Skeletal muscle tissue (tissue), 4 donors: ENCODE results near the gene LVRN. TPM values are rescaled to one million over a fixed set of nuclear protein-coding genes. Genes with fewer than 3 reads are reported as not detected.

ENCODE experiments used
- H3K27ac ChIP-seq: one replicate; pipeline ENCODE4 v1.7.0; 2013; ENCODE audit warnings: mild to moderate bottlenecking, low read depth, low read length, inconsistent platforms
- H3K27me3 ChIP-seq, 3 donors: one replicate each; pipeline ENCODE4 v1.7.0; 2013; ENCODE audit warnings: low read length in 3 of 3; ENCODE audit not compliant: control insufficient read depth in 3 of 3, insufficient read depth in 3 of 3
- H3K36me3 ChIP-seq, 3 donors: one replicate each; pipeline ENCODE4 v1.7.0; 2013; ENCODE audit warnings: low read length in 3 of 3; ENCODE audit not compliant: control insufficient read depth in 3 of 3, insufficient read depth in 3 of 3
- H3K4me1 ChIP-seq, 3 donors: one replicate each; pipeline ENCODE4 v1.7.0; 2013; ENCODE audit warnings: low read length in 3 of 3, mild to moderate bottlenecking in 3 of 3; ENCODE audit not compliant: control insufficient read depth in 3 of 3, insufficient read depth in 3 of 3
- H3K4me3 ChIP-seq, 3 donors: one replicate each; pipeline ENCODE4 v1.7.0; 2013; ENCODE audit warnings: low read length in 3 of 3
- H3K9ac ChIP-seq, 3 donors: one replicate each; pipeline ENCODE4 v1.7.0; 2013; ENCODE audit warnings: low read length in 3 of 3, mild to moderate bottlenecking in 3 of 3, moderate library complexity in 2 of 3, low read depth in 1 of 3
- H3K9me3 ChIP-seq, 3 donors: one replicate each; pipeline ENCODE4 v1.7.0; 2013; ENCODE audit warnings: low read length in 3 of 3; ENCODE audit not compliant: control insufficient read depth in 3 of 3
- total RNA-seq: library from RNA; depleted of rRNA; stranded (reverse); fragments of >200 nt; gene quantifications from one replicate; pipeline ENCODE4 v1.2.3, GENCODE V29; 2014
- donor health status: Osteomylitis.

LVRN gene
- total RNA-seq, 1 donor from 2014 or later, result 1.6 TPM

DNA sequence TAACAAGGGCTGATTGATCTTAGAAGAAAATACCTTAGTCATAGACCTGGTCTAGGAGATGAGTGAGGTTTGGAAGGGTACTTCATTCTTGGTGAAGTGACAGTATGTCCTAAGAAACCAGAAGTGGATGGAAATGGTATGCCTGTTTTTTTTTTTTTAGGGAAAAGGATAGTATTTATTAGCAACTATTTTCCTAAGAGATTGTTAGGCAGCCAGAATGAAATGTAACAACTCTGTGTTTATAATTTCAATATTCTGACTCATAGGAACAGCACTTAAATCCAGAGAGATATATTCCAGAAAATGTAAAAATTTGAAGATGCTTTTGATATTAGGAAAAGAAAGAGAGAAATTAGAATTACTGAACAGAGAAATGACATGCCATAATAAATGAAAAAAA, 48.8 kb downstream of the LVRN start:
- H3K4me3 ChIP-seq, result no peak overlapping the region
- H3K27me3 ChIP-seq, result no peaks in the 10 kb centered on the region
- H3K4me1 ChIP-seq, result no peaks in the 10 kb centered on the region
- no peak overlapping the region for H3K27ac ChIP-seq
- no peaks in the 10 kb centered on the region for H3K36me3 ChIP-seq
- H3K9ac ChIP-seq, result no peak overlapping the region
- H3K9me3 ChIP-seq, result no peaks in the 10 kb centered on the region

DNA sequence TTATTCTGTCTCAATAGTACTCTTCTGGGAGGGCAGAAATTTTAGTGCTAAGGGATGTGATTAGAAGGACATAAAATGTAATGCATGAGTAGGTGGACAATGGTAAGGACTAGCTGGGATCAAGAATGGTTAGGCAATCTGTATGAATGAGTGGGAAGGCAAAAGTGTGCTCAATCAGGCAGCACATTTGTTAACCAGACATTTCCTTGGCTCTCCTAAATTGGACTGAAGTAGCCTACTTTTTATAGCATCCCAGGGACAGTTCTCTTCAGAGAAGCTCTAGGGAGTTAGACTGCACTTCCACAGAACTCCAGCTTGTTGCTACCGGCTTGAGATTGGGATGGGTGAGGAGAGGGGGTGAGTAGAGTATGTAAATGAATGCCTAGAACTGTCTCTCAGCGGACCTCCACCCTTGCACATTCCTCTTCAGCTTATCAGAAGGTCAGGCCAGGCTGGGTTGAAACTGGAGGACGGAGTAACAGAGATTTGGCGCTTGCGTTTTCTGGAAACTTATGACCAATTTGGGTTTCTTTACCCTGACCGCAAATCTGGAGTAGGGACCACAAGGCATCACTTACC, 51.0 kb downstream of the LVRN start:
- Histone ChIP-seq H3K4me3 (no peak overlapping the region), H3K4me1 (no peaks in the 10 kb centered on the region), H3K9me3 (no peaks in the 10 kb centered on the region), H3K36me3 (no peaks in the 10 kb centered on the region), H3K9ac (no peak overlapping the region), H3K27me3 (no peaks in the 10 kb centered on the region), H3K27ac (no peak overlapping the region)

DNA sequence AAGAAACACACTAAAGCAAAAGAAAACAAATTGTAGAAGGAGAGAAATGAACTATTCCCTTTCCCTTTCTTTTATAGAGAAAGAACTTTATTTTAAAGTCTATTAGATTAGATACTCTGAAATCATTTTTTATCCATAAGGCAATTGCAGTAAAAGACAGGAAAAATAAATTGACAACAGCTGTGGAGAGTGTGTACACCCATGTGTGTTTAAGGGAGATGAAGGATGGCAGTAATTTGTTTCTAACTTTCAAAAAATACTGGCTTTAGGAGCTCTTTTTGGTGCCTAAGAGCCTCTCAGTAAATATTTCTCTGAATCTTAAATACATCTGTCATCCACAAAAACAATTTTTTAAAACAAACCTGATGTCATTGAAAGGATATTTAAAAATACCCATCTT, 51.7 kb downstream of the LVRN start:
- no peaks in the 10 kb centered on the region for H3K27me3 ChIP-seq
- no peaks in the 10 kb centered on the region for H3K4me1 ChIP-seq
- no peak overlapping the region for H3K27ac ChIP-seq
- no peak overlapping the region for H3K4me3 ChIP-seq
- H3K9ac ChIP-seq, result no peak overlapping the region
- no peaks in the 10 kb centered on the region for H3K36me3 ChIP-seq
- H3K9me3 ChIP-seq, result no peaks in the 10 kb centered on the region

DNA sequence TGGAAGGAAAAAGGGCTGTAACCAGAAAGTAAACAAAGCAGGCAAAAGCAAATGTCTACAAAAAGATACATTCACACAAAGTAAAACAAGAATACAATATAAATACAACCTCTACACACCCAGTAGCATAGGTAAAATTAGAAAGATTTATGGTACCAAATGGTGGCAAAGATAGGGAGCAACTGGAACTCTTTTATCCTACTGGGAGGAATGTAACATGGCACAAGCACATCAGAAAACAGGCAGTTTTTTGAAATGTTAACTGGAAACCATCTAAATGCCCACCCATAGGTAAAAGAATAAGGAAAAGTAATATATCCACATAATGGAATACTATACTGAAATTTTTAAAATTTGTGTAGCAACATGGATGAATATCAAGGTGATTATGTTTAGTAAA, 61.3 kb downstream of the LVRN start:
- Histone ChIP-seq H3K27ac (no peak overlapping the region), H3K9ac (no peak overlapping the region), H3K4me3 (no peak overlapping the region), H3K36me3 (no peaks in the 10 kb centered on the region), H3K9me3 (no peaks in the 10 kb centered on the region), H3K4me1 (no peaks in the 10 kb centered on the region), H3K27me3 (no peaks in the 10 kb centered on the region)

DNA sequence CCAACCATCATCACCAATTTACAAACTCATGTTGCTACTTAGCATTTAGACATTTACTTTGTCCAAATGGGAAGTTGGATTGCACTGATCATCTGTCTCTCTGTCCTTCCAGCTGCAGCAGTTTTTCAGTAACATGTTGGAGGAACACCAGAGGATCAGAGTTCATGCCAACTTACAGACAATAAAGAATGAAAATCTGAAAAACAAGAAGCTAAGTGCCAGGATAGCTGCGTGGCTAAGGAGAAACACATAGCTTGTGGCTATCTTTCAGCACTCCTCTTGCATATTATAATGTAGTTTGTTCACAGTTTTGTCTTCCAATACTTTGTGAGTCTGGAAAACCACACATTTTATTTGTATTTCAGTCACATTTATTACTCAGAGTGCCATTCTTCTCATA, 63.6 kb downstream of the LVRN start:
- Histone ChIP-seq H3K27me3 (no peaks in the 10 kb centered on the region), H3K27ac (no peak overlapping the region), H3K36me3 (no peaks in the 10 kb centered on the region), H3K9me3 (no peaks in the 10 kb centered on the region), H3K4me3 (no peak overlapping the region), H3K9ac (no peak overlapping the region), H3K4me1 (no peaks in the 10 kb centered on the region)

DNA sequence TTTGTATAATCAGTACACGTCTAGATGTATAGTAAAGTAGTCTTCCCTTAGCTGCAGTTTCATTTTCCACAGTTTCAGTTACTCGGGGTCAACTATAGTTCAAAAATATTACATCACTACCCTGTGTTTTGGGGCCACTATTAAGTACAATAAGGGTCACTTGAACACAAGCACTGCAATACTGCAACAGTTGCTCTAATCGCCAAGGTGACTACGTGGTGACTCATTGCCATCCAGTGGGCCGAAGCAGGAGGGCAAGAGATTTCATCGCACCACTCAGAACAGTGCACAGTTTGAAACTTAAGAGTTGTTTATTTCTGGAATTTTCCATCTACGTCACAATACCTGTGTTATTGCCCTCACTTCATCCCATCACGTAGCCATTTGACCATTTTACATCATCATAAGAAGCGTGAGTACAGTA, 69.8 kb downstream of the LVRN start, which contains the start of gene ARL14EPL:
Gene ARL14EPL, plus strand, starts transcription at position 379 of the 424 bp plus-strand sequence. CDS start 18,994 bp downstream, outside the sequence.
- Histone ChIP-seq H3K9ac (no peak within 1 kb of the TSS), H3K27ac (no peak within 1 kb of the TSS), H3K9me3 (no peaks in the 10 kb centered on the region), H3K4me1 (no peaks in the 10 kb centered on the region), H3K4me3 (no peak within 1 kb of the TSS), H3K27me3 (no peaks in the 10 kb centered on the region), H3K36me3 (no peaks in the 10 kb centered on the region)

DNA sequence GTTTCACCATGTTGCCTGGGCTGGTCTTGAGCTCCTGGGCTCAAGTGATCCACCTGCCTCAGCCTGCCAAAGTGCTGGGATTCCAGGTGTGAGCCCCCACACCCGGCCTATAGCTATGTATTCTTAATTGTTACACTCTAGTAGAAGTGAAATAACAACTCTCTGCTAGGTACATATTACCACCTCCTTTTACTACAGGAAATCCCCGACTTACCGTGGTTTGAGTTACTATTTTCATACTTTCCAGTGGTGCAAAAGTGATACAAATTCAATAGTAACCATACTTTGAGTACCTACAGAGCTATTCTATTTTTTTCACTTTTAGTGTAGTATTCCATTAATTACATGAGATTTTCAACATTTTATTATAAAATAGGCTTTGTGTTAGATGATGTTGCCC, 70.7 kb downstream of the LVRN start:
- Histone ChIP-seq H3K9ac (no peak overlapping the region), H3K4me3 (no peak overlapping the region), H3K27ac (no peak overlapping the region), H3K36me3 (no peaks in the 10 kb centered on the region), H3K9me3 (no peaks in the 10 kb centered on the region), H3K4me1 (no peaks in the 10 kb centered on the region), H3K27me3 (no peaks in the 10 kb centered on the region)

DNA sequence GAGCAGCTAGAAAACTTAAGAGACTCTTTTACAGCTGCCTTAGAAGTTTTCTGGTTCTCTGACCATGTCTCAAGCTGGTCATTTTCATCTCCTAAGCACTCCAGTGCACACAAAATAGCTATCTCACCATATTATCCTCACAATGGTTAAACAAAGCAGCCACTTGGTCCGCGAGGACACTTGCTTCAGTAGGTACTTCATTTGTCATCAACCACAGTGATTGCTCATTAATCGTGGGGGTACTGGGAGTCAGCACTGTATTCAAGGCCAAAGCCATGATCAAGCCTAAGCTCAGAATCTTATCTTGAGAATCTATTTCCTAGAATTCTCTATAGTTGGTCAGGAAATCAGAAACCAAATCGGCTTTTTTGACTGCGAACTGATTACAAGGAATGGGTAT, 72.8 kb downstream of the LVRN start:
- Histone ChIP-seq H3K4me1 (no peaks in the 10 kb centered on the region), H3K4me3 (no peak overlapping the region), H3K36me3 (no peaks in the 10 kb centered on the region), H3K27ac (no peak overlapping the region), H3K27me3 (peaks cover 0 to 2% (median 0%) of the 10 kb centered on the region in 3 donors), H3K9me3 (no peaks in the 10 kb centered on the region), H3K9ac (no peak overlapping the region)

DNA sequence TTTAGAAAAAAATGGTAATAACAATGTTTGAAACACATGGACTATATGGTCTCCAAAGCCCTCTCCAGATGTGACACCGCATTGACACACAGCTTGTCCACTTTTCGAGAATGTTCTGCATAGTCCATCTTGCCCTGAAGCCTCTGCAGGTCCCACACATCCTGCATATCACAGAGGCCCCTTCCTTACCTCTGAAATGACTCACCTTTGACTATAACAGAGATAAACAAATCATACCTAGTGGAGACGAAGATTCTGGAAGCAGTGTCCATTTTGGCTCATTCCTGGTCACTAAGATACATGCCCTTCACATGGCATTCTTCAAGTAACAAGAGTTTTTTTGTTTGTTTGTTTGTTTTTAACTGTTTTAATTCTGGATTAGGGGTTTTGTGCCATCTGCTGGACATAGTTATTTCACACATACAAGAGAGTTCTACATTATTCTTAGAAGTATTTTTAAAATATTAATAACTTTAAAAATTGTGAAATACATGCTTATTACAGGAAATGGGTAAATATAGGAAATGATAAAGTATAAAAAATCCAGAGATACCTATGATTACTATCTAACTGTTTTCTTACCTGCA, 75.1 kb downstream of the LVRN start:
- H3K4me1 ChIP-seq, result no peaks in the 10 kb centered on the region
- H3K9me3 ChIP-seq, result no peaks in the 10 kb centered on the region
- peaks cover 0 to 2% (median 0%) of the 10 kb centered on the region in 3 donors for H3K27me3 ChIP-seq
- H3K9ac ChIP-seq, result no peak overlapping the region
- no peaks in the 10 kb centered on the region for H3K36me3 ChIP-seq
- no peak overlapping the region for H3K4me3 ChIP-seq
- no peak overlapping the region for H3K27ac ChIP-seq

DNA sequence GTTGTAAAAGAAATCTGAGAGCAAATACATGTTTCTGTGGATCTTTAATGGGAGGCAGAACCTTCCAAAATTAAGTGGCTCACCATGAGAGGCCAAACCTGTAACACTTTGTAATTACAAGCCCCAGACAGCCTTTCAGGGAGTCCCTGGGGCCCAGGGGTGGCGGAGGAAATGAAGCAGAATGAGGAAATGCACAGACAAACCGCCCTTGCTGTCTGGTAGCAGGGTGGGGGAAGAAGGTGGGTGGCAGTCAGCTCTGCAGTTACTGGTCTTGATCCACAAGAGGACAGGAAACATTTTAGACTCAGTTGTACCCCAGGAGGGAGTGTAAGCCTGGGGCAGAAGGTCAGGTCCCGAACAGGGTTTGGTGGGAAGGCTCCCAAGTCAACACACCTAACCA, 76.5 kb downstream of the LVRN start:
- Histone ChIP-seq H3K9ac (no peak overlapping the region), H3K27ac (no peak overlapping the region), H3K36me3 (no peaks in the 10 kb centered on the region), H3K9me3 (no peaks in the 10 kb centered on the region), H3K4me1 (no peaks in the 10 kb centered on the region), H3K27me3 (peaks cover 0 to 2% (median 0%) of the 10 kb centered on the region in 3 donors), H3K4me3 (no peak overlapping the region)
